K562 (cell line): ENCODE measurements around the gene VPS41. TPM values are rescaled to one million over a fixed set of nuclear protein-coding genes. Genes with fewer than 3 reads are reported as not detected.

Experiments
- ARID2 ChIP-seq: fragments of 450-650 bp; IDR thresholded peaks from 2 replicates; pipeline ENCODE4 v1.6.1; 2017; ENCODE audit warnings: antibody characterized with exemption, mild to moderate bottlenecking
- ATF2 ChIP-seq: sonication (generic); formaldehyde crosslinking; IDR thresholded peaks from 2 replicates; pipeline ENCODE4 v1.8.1; 2022; ENCODE audit warnings: missing genetic modification reagents
- CBX8 ChIP-seq: fragments of 200-600 bp; sonication (generic); IDR thresholded peaks from 2 replicates; pipeline ENCODE4 v1.6.1; 2012; ENCODE audit warnings: borderline replicate concordance, mixed run types, low read depth, mild to moderate bottlenecking, moderate library complexity, mixed read lengths, low read length, control low read depth, inconsistent platforms; ENCODE audit not compliant: poor library complexity, severe bottlenecking; ENCODE audit errors: extremely low read depth
- CHD2 ChIP-seq: IDR thresholded peaks from 2 replicates; pipeline ENCODE4 v1.6.1; 2011; ENCODE audit warnings: low read depth, low read length
- FOXK1 ChIP-seq: sonication (generic); formaldehyde crosslinking; IDR thresholded peaks from 2 replicates; pipeline ENCODE4 v1.8.0; 2022; ENCODE audit warnings: missing genetic modification reagents, mild to moderate bottlenecking, borderline replicate concordance
- MEF2D ChIP-seq: conservative IDR thresholded peaks from 2 replicates; pipeline ENCODE4 v1.6.1; 2016; ENCODE audit warnings: low read depth, missing genetic modification characterization, missing compliant biosample characterization
- MTA3 ChIP-seq: fragments of 450-650 bp; formaldehyde crosslinking; IDR thresholded peaks from 2 replicates; pipeline ENCODE4 v1.6.1; 2017; ENCODE audit warnings: mild to moderate bottlenecking, borderline replicate concordance
- PRMT5 ChIP-seq: sonication (generic); formaldehyde crosslinking; IDR thresholded peaks from 2 replicates; pipeline ENCODE4 v1.5.0; 2020; ENCODE audit warnings: missing genetic modification reagents
- RFX7 ChIP-seq: fragments of 250-450 bp; sonication (Bioruptor Pico); IDR thresholded peaks from 2 replicates; pipeline ENCODE4 v1.5.1; 2021; ENCODE audit warnings: mild to moderate bottlenecking
- SAFB2 ChIP-seq: fragments of 200-400 bp; formaldehyde crosslinking; IDR thresholded peaks from 2 replicates; pipeline ENCODE4 v1.6.1; 2018; ENCODE audit warnings: borderline replicate concordance, low read length, low read depth, moderate library complexity; ENCODE audit not compliant: severe bottlenecking
- XRCC3 ChIP-seq: fragments of 450-650 bp; IDR thresholded peaks from 2 replicates; pipeline ENCODE4 v1.6.1; 2017; ENCODE audit warnings: mild to moderate bottlenecking, moderate library complexity
- ZBTB40 ChIP-seq, 2 experiments: fragments of 450-650 bp in 1 of 2; sonication (generic) in 1 of 2; formaldehyde crosslinking in 1 of 2; IDR thresholded peaks; 2 replicates each; pipeline versions ENCODE4 v1.7.1 to v1.9.0; 2016 to 2022; ENCODE audit warnings: inconsistent platforms in 1 of 2, mild to moderate bottlenecking in 1 of 2, missing genetic modification reagents in 1 of 2
- ZC3H8 ChIP-seq: fragments of 450-650 bp; IDR thresholded peaks from 2 replicates; pipeline ENCODE4 v1.6.1; 2017
- ZNF212 ChIP-seq: fragments of 450-650 bp; formaldehyde crosslinking; IDR thresholded peaks from 2 replicates; pipeline ENCODE4 v1.4.0; 2020; ENCODE audit warnings: mild to moderate bottlenecking
- ZNF444 ChIP-seq: fragments of 250-450 bp; sonication (Bioruptor Pico); IDR thresholded peaks from 2 replicates; pipeline ENCODE4 v1.4.0; 2020; ENCODE audit warnings: mild to moderate bottlenecking, moderate library complexity
- ZNF644 ChIP-seq: fragments of 200-800 bp; sonication (Bioruptor generic); IDR thresholded peaks from 2 replicates; pipeline ENCODE4 v1.6.1; 2016; ENCODE audit warnings: low read depth, missing genetic modification characterization, missing compliant biosample characterization
- ZZZ3 ChIP-seq: fragments of 450-650 bp; IDR thresholded peaks from 2 replicates; pipeline ENCODE4 v1.6.1; 2016; ENCODE audit warnings: antibody characterized with exemption, mild to moderate bottlenecking, moderate library complexity
- polyA plus RNA-seq, 8 experiments: library from polyadenylated mRNA; depleted of rRNA in 4 of 8; stranded (reverse) in 5 of 8; unstranded in 3 of 8; fragments of >200 nt; fragmentation: Nextera tagmentation in 2 of 8; fragmentation: Illumina TruSeq in 1 of 8; extraction: Ambion mirVana in 2 of 8; extraction: Trizol in 1 of 8; gene quantifications; 2 replicates each; pipeline versions ENCODE4 v1.2.1 to v1.2.3, GENCODE V29; 2011 to 2014; ENCODE audit warnings: inconsistent platforms in 1 of 8, missing spikeins in 1 of 8
- total RNA-seq, 7 experiments: library from RNA; depleted of rRNA in 6 of 7; stranded (reverse); fragments of >200 nt in 6 of 7; fragmentation: Illumina TruSeq in 2 of 7; extraction: Trizol in 2 of 7; gene quantifications; 2 replicates each; pipeline versions ENCODE4 v1.2.1 to v1.2.3, GENCODE V29; 2011 to 2021; ENCODE audit warnings: low replicate concordance in 1 of 7
- TF ChIP-seq, protein P1 (sequence below): sonication (generic); formaldehyde crosslinking; IDR thresholded peaks from 2 replicates; pipeline ENCODE4 v1.8.1; 2022; ENCODE audit warnings: missing genetic modification reagents

The VPS41 gene
- total and polyA plus RNA-seq, 9 of the 15 experiments (the other 6 are each of a cell fraction or from before 2014, with no cell fraction given) = 17.7 to 46.8 (median 32.1) TPM

GRCh38 chr7:38908759-38909335 lies at the start of gene VPS41 (continued):
- peak; percentile 28; the same call in 1 of the 2 replicates for TF ChIP-seq MTA3
- no peak for TF ChIP-seq ZNF212 (CRISPR knock-in tag)
- no peak for TF ChIP-seq ZZZ3
- no peak for TF ChIP-seq ZNF644 (tag)
- no peak for TF ChIP-seq ZNF444 (CRISPR knock-in tag)
- no peak for TF ChIP-seq CBX8
- no peak for TF ChIP-seq ZC3H8
- TF ChIP-seq XRCC3 = no peak
- TF ChIP-seq RFX7 = no peak
- no peak for TF ChIP-seq ARID2
- no peak for TF ChIP-seq SAFB2
- no peak for TF ChIP-seq CHD2
- no peak for TF ChIP-seq ATF2 (CRISPR knock-in tag)
- TF ChIP-seq PRMT5 = no peak
- TF ChIP-seq, protein P1, sequence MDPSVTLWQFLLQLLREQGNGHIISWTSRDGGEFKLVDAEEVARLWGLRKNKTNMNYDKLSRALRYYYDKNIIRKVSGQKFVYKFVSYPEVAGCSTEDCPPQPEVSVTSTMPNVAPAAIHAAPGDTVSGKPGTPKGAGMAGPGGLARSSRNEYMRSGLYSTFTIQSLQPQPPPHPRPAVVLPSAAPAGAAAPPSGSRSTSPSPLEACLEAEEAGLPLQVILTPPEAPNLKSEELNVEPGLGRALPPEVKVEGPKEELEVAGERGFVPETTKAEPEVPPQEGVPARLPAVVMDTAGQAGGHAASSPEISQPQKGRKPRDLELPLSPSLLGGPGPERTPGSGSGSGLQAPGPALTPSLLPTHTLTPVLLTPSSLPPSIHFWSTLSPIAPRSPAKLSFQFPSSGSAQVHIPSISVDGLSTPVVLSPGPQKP (CRISPR knock-in tag) = no peak
- TF ChIP-seq MEF2D = no peak
- no peak for TF ChIP-seq FOXK1 (CRISPR knock-in tag)
- peak; percentile 78 for TF ChIP-seq ZBTB40 (IDR thresholded peaks at IDR 0.05)
- TF ChIP-seq ZBTB40 (CRISPR knock-in tag; IDR thresholded peaks at IDR 0.05) = no peak
